Measurements from ENCODE around the gene UBTD1. TPM values are rescaled to one million over a fixed set of nuclear protein-coding genes. Genes with fewer than 3 reads are reported as not detected.

UBTD1 gene
- total RNA-seq, 1 donor from 2014 or later = 0.91 TPM

DNA sequence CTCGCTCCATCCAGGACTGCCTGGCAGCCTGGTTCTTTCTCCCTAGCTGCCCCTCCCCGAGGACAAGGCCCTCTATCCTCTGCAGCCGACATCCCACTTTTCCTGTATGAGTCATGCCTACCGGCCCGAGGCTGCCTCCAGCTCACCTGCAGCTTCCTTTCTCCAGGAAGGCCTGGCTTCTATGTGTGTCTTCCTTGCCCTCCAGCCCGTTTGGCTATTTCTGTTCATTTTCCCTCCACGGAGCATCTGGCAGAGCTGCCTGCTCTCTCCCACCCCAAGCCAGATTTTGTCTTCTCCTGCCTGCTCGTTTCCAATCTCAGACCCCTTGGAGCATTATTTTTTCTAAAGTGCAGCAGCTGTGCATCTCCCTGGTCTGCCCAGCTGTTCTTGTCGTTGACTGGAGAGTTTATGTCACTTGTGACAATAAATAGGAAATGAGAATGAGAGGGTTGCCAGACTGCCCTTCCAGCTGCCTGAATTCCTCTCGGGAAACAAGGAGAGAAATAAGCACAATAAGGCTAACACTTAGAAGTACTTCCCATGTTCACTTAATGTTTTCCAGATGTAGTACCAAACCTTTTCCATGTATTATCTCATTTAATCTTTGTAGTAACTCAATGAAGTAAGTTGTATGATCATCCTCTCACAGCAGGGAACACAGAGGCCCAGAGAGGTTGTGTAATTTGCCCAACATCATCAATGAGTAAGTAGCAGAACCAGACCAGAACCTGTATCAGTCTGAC lies 19.7 kb downstream of the UBTD1 start:
- no peak overlapping the region for H3K27ac Mint-ChIP-seq
- H3K4me1 Mint-ChIP-seq = no peaks in the 10 kb centered on the region
- CTCF ChIA-PET = interaction anchor here (0.7 to 1.5 kb wide), 3 partner anchors 16 to 212 kb away, joined by 3 to 4 read pairs (median 3); no protein-coding TSS in a partner anchor
- H3K27me3 Mint-ChIP-seq = peaks cover 13% of the 10 kb centered on the region
- intact Hi-C loops (cut with micrococcal nuclease) = no loop called here
- POLR2A ChIA-PET = no interaction called here
- ATAC-seq (ENCODE audit: low read depth) (no peak), DNase-seq (no peak)
- H3K36me3 Mint-ChIP-seq (ENCODE audit: low read depth) = no peaks in the 10 kb centered on the region
- H3K4me3 Mint-ChIP-seq = no peak overlapping the region
- TF ChIP-seq, protein P1, sequence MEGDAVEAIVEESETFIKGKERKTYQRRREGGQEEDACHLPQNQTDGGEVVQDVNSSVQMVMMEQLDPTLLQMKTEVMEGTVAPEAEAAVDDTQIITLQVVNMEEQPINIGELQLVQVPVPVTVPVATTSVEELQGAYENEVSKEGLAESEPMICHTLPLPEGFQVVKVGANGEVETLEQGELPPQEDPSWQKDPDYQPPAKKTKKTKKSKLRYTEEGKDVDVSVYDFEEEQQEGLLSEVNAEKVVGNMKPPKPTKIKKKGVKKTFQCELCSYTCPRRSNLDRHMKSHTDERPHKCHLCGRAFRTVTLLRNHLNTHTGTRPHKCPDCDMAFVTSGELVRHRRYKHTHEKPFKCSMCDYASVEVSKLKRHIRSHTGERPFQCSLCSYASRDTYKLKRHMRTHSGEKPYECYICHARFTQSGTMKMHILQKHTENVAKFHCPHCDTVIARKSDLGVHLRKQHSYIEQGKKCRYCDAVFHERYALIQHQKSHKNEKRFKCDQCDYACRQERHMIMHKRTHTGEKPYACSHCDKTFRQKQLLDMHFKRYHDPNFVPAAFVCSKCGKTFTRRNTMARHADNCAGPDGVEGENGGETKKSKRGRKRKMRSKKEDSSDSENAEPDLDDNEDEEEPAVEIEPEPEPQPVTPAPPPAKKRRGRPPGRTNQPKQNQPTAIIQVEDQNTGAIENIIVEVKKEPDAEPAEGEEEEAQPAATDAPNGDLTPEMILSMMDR (IDR thresholded peaks at IDR 0.05) = no peak
- no peaks in the 10 kb centered on the region for H3K9me3 Mint-ChIP-seq

DNA sequence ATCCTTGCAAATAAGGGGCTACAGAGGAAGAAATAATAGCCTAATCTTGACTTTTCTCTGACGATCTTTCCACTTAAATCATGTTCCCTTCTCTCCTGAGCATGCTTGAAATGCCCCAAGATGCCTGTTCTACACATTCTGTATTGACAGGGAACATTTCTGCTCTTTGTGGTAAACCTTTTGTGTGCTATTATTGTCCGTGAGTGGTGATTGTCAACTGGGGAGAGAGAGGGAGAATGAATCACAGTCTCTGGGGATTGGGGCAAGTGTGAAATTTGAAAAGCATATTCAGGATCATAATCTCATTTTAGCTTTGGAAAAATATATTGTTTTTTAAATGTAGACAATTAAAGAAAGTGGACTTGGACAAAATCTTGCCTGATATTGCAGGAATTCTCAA lies 20.6 kb downstream of the UBTD1 start:
- H3K27ac Mint-ChIP-seq = no peak overlapping the region
- CTCF ChIA-PET = interaction anchor here (1.5 kb wide), 1 partner anchor 15 kb away, joined by 3 read pairs; no protein-coding TSS in a partner anchor
- TF ChIP-seq, protein P1 (IDR thresholded peaks at IDR 0.05) = no peak
- POLR2A ChIA-PET = no interaction called here
- ATAC-seq (ENCODE audit: low read depth) = no peak
- intact Hi-C loops (cut with micrococcal nuclease) = no loop called here
- no peaks in the 10 kb centered on the region for H3K36me3 Mint-ChIP-seq (ENCODE audit: low read depth)
- H3K4me3 Mint-ChIP-seq = no peak overlapping the region
- H3K27me3 Mint-ChIP-seq = peaks cover 14% of the 10 kb centered on the region
- H3K4me1 Mint-ChIP-seq = no peaks in the 10 kb centered on the region
- no peaks in the 10 kb centered on the region for H3K9me3 Mint-ChIP-seq
- DNase-seq = no peak

DNA sequence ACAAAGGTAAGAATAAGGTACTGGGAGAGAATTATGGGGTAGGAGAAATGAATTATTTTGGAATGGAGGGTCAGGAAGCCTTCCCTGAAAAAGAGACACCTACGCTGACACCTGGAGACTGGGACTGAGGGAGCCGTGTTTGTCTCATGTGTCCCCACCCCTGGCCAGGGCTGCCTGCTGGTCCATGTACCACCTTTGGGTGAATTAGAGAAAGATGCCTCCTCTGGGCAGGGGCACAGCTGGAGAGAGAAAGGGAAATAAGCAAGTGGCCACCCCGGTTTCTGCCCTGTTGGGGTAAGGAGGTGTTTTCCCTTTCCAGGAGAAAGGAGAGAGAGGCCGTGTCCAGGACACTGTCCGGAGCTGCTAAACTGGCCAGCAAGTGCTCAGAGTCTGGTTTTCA lies 21.8 kb downstream of the UBTD1 start:
- ChIA-PET CTCF (no interaction called here), POLR2A (no interaction called here)
- peaks cover 16% of the 10 kb centered on the region for H3K27me3 Mint-ChIP-seq
- H3K9me3 Mint-ChIP-seq = no peaks in the 10 kb centered on the region
- no peak for DNase-seq
- TF ChIP-seq, protein P1 (IDR thresholded peaks at IDR 0.05) = no peak
- intact Hi-C loops (cut with micrococcal nuclease) = no loop called here
- no peak overlapping the region for H3K27ac Mint-ChIP-seq
- ATAC-seq (ENCODE audit: low read depth) = no peak
- H3K4me1 Mint-ChIP-seq = no peaks in the 10 kb centered on the region
- H3K36me3 Mint-ChIP-seq (ENCODE audit: low read depth) = no peaks in the 10 kb centered on the region
- no peak overlapping the region for H3K4me3 Mint-ChIP-seq

DNA sequence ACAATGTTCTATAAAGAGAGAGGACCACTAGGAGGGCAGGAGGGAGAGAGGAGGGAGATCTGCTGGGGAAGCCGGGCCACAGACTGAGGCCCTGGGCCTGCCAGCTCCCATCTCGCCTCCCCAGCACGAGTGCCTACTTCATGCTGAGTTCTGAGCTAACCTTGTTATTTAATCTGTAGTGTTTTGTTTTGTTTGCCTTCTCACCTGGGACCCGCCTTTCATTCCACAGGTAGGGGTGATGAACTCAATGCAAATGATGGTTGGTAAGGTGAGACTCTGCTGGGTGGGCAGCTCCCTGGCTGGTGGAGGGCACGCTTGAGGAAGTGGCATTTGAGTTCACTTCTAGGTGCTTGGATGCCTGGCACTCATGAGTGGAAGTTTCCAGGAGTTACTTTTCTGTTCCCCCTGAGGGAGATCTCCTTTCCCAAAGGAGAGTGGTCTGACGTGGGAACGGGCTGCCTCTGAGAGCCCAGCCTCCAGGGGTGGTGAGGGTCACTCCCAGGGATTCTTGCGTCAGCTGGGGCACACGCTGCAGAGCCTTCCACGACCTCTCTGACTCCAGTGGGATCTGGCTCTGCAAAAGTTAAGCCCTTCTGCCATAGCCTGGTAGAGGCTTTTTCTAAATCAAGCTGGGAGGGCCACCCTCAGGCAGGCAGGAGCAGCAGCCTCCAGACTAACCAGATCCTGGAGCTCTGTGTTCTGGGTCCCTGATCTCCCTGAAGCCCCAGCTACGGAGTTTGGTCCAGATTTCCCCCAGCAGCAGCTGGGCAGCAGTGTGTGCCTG lies 22.4 kb downstream of the UBTD1 start:
- Mint-ChIP-seq H3K4me1 (no peaks in the 10 kb centered on the region), H3K4me3 (no peak overlapping the region), H3K36me3 (ENCODE audit: low read depth) (no peaks in the 10 kb centered on the region), H3K27me3 (peaks cover 14% of the 10 kb centered on the region), H3K27ac (no peak overlapping the region), H3K9me3 (no peaks in the 10 kb centered on the region)
- DNase-seq (no peak), ATAC-seq (ENCODE audit: low read depth) (no peak)
- POLR2A ChIA-PET = interaction anchor here (0.5 kb wide), 1 partner anchor 1315 kb away, joined by 3 read pairs; no protein-coding TSS in a partner anchor
- CTCF ChIA-PET = interaction anchor here (0.8 kb wide), 1 partner anchor 33 kb away, joined by 3 read pairs; no protein-coding TSS in a partner anchor
- intact Hi-C loops (cut with micrococcal nuclease) = no loop called here
- TF ChIP-seq, protein P1 (IDR thresholded peaks at IDR 0.05) = no peak

DNA sequence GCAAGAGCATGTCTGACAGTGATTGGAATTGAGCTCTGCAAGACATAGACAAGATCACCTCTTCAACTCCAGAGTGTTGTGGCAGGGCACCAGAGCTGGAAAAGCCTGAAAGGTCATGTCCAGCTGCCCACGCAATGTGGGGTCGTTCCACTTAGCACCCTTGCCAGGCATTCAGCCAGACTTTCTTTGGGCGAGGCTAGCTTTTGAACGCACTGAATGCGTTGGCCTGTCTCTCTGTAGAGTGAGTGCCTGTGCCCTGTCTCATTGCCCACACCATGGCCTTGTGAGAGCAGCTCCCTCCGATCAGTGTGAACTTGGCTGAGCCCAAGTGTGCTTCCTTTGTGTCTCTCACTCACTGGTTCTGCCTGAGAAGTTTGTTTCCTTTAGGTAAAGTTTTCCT lies 23.3 kb downstream of the UBTD1 start:
- DNase-seq = no peak
- TF ChIP-seq, protein P1 (IDR thresholded peaks at IDR 0.05) = no peak
- intact Hi-C loops (cut with micrococcal nuclease) = no loop called here

More for the DNA sequence above, 23.3 kb downstream of the UBTD1 start:
- Mint-ChIP-seq H3K36me3 (ENCODE audit: low read depth) (no peaks in the 10 kb centered on the region), H3K27me3 (peaks cover 13% of the 10 kb centered on the region), H3K4me3 (no peak overlapping the region), H3K27ac (no peak overlapping the region), H3K9me3 (no peaks in the 10 kb centered on the region), H3K4me1 (no peaks in the 10 kb centered on the region)
- no peak for ATAC-seq (ENCODE audit: low read depth)
- POLR2A ChIA-PET = no interaction called here
- CTCF ChIA-PET = interaction anchor here (0.8 kb wide), 1 partner anchor 32 kb away, joined by 3 read pairs; no protein-coding TSS in a partner anchor

All from activated B cell treated with CpG ODN at 0.5 μM for 24 hours (primary cell).